Measurements from ENCODE around the gene SLK.
A peak's percentile ranks its signal among the peaks of the same experiment; 100 is the strongest.

Gene SLK

GRCh38 chr10:103942866-103943265 lies 24.1 kb upstream of the SLK start:
- DNase-seq: no peak

- no peak for DNase-seq
Measured at GRCh38 chr10:103947799-103948516, 19.0 kb upstream of the SLK start.

GRCh38 chr10:103949728-103950127 lies 17.2 kb upstream of the SLK start:
- DNase-seq: no peak

- DNase-seq: no peak
Measured at GRCh38 chr10:103951183-103951582, 15.8 kb upstream of the SLK start.

- no peak for DNase-seq
Measured at GRCh38 chr10:103951942-103952341, 15.0 kb upstream of the SLK start.

- DNase-seq: no peak
Measured at GRCh38 chr10:103954543-103954942, 12.4 kb upstream of the SLK start.

- no peak for DNase-seq
Measured at GRCh38 chr10:103958996-103959395, 7.9 kb upstream of the SLK start.

- DNase-seq: no peak
Measured at GRCh38 chr10:103960103-103960502, 6.8 kb upstream of the SLK start.

GRCh38 chr10:103967448-103968071 lies 620 bp downstream of the SLK start:
- DNase-seq: peak; percentile 18

GRCh38 chr10:103968441-103969391 lies 1.8 kb downstream of the SLK start:
- no peak for DNase-seq

- no peak for DNase-seq
Measured at GRCh38 chr10:103969436-103969835, 2.5 kb downstream of the SLK start.

GRCh38 chr10:103969857-103970627 lies 3.1 kb downstream of the SLK start:
- DNase-seq: no peak

- no peak for DNase-seq
Measured at GRCh38 chr10:103975169-103975568, 8.2 kb downstream of the SLK start.

- no peak for DNase-seq
Measured at GRCh38 chr10:103977204-103977603, 10.3 kb downstream of the SLK start.

GRCh38 chr10:103979530-103979929 lies 12.6 kb downstream of the SLK start:
- no peak for DNase-seq

- DNase-seq: no peak
Measured at GRCh38 chr10:103980288-103980906, 13.5 kb downstream of the SLK start.

GRCh38 chr10:103982639-103983038 lies 15.7 kb downstream of the SLK start:
- DNase-seq: no peak

GRCh38 chr10:103983367-103983911 lies 16.5 kb downstream of the SLK start:
- peak; percentile 60 for DNase-seq

GRCh38 chr10:103985726-103986125 lies 18.8 kb downstream of the SLK start:
- no peak for DNase-seq

GRCh38 chr10:103986360-103986759 lies 19.4 kb downstream of the SLK start:
- DNase-seq: no peak

- DNase-seq: no peak
Measured at GRCh38 chr10:103990121-103990520, 23.2 kb downstream of the SLK start.

GRCh38 chr10:103990531-103990930 lies 23.6 kb downstream of the SLK start:
- DNase-seq: no peak
